Thoracic aorta (tissue), 2 donors: ENCODE data around the gene PRR23E. TPM values are rescaled to one million over a fixed set of nuclear protein-coding genes. Genes with fewer than 3 reads are reported as not detected.

Experiments used
- ATAC-seq: fragments of 150-250 bp; one replicate; pipeline ENCODE4 v1.8.0; 2017; ENCODE audit warnings: low read depth; ENCODE audit not compliant: insufficient number of reproducible peaks, low FRiP score
- DNase-seq: peaks from one replicate; pipeline ENCODE4 v3.0.0-alpha.2; 2020; ENCODE audit warnings: low spot score
- H3K27ac ChIP-seq, 2 donors: fragments of 200-600 bp; sonication (generic); 1 replicate in 1 of 2; 2 replicates in 1 of 2; pipeline ENCODE4 v1.5.1; 2016; ENCODE audit warnings: mild to moderate bottlenecking in 2 of 2, moderate library complexity in 2 of 2
- H3K27me3 ChIP-seq: fragments of 200-600 bp; sonication (generic); replicated peaks from 2 replicates; pipeline ENCODE4 v1.6.0; 2016; ENCODE audit warnings: mild to moderate bottlenecking; ENCODE audit not compliant: insufficient read depth
- H3K36me3 ChIP-seq: fragments of 200-600 bp; sonication (generic); one replicate; pipeline ENCODE4 v1.5.1; 2016
- H3K4me1 ChIP-seq, 2 donors: fragments of 200-600 bp; sonication (generic); 1 replicate in 1 of 2; 2 replicates in 1 of 2; pipeline versions ENCODE4 v1.5.1 to v1.6.0; 2016; ENCODE audit warnings: low read depth in 2 of 2, mild to moderate bottlenecking in 1 of 2; ENCODE audit not compliant: control insufficient read depth in 1 of 2
- H3K4me3 ChIP-seq: fragments of 200-600 bp; sonication (generic); 2 replicates; pipeline ENCODE4 v1.5.1; 2016; ENCODE audit warnings: mild to moderate bottlenecking
- H3K9me3 ChIP-seq: fragments of 200-600 bp; sonication (generic); 2 replicates; pipeline ENCODE4 v1.5.1; 2016
- total RNA-seq, 2 donors: library from RNA; depleted of rRNA; stranded (reverse); fragments of >200 nt; gene quantifications; one replicate each; pipeline versions ENCODE4 v1.1.0 to v1.2.3, GENCODE V29; 2016
- TF ChIP-seq, protein P1 (sequence below): fragments of 200-600 bp; sonication (generic); IDR thresholded peaks from one replicate; pipeline ENCODE4 v1.5.1; 2019; ENCODE audit warnings: antibody characterized with exemption

The PRR23E gene
- total RNA-seq, 2 donors from 2014 or later = not detected

DNA sequence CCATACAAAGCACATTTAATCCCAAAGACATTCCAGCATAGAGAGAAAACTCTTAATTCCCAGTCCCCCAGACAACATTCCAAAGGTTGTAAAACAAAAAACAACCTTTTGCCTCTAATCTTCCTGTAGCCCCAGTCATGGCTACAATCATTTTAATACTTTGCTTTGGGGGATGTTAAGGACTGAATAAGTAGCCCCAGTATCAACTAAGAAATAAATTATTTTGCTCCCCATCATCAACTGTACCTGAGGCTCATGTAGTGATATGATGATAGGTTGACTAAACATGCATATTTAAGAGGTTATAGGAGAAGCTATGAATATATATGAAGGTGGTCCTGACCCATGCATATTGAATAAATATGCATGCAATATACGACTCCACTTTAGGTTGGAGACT, 54.4 kb downstream of the PRR23E start:
- DNase-seq (no peak), ATAC-seq (no peak)
- peaks cover 15% of the 10 kb centered on the region for H3K9me3 ChIP-seq
- no peak overlapping the region for H3K4me3 ChIP-seq
- no peaks in the 10 kb centered on the region for H3K36me3 ChIP-seq
- H3K27me3 ChIP-seq = no peaks in the 10 kb centered on the region
- TF ChIP-seq, protein P1, sequence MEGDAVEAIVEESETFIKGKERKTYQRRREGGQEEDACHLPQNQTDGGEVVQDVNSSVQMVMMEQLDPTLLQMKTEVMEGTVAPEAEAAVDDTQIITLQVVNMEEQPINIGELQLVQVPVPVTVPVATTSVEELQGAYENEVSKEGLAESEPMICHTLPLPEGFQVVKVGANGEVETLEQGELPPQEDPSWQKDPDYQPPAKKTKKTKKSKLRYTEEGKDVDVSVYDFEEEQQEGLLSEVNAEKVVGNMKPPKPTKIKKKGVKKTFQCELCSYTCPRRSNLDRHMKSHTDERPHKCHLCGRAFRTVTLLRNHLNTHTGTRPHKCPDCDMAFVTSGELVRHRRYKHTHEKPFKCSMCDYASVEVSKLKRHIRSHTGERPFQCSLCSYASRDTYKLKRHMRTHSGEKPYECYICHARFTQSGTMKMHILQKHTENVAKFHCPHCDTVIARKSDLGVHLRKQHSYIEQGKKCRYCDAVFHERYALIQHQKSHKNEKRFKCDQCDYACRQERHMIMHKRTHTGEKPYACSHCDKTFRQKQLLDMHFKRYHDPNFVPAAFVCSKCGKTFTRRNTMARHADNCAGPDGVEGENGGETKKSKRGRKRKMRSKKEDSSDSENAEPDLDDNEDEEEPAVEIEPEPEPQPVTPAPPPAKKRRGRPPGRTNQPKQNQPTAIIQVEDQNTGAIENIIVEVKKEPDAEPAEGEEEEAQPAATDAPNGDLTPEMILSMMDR = no peak
- H3K4me1 ChIP-seq = no peaks in the 10 kb centered on the region
- no peak overlapping the region for H3K27ac ChIP-seq

Other genes starting within 250 kb of the PRR23E start
- 100 to 1,000 TPM in 1 of 2 donors, 10 to 100 TPM in 1; 70.1 to 102 TPM for gene PLXNA1, start 210.0 kb upstream of the PRR23E start, total RNA-seq
- not detected for gene PRR20G, start 94.9 kb downstream of the PRR23E start, total RNA-seq